GM19455 (cell line): ENCODE data around the gene RAB35.

Experiments
- ATAC-seq: cut with Tn5 transposase; IDR thresholded peaks from one replicate; pipeline ENCODE4 v1.9.1; 2021; ENCODE audit not compliant: unreplicated experiment

Gene RAB35

GRCh38 chr12:120090206-120090605 is 26.3 kb downstream of the RAB35 start:
- no peak for ATAC-seq

DNA sequence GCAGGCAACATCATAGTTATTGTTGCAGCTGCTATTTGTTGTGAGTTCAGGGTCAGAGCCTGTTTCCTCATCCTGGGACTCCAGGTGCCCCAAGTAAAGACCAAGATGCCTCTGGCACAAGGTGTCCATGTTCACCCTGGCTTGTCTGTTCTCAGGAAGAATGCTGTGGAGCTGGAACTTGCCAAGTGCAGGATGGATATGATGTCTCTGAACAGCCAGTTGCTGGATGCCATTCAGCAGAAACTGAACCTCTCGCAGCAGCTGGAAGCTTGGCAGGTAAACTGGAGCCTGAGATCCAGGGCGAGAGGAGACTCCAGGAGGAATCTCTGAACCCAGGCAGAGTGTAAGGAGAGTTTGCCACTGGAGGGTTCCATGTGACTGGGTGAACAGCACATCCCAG is 26.8 kb downstream of the RAB35 start:
- ATAC-seq, result no peak

DNA sequence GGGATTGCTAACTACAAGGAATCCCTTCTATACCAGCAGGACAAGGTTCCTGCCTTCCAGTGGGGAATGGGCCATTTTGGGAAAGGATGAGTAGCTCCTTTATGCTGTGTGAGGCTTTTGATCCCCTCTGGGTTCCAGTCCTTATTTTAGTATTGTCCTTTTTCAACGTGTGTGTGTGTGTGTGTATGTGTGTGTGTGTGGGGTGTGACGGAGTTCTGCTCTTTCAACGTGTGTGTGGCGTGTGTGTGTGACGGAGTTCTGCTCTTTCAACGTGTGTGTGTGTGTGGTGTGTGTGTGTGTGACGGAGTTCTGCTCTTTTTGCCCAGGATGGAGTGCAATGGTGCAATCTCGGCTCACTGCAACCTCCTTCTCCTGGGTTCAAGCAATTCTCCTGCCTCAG is 27.4 kb downstream of the RAB35 start:
- no peak for ATAC-seq

DNA sequence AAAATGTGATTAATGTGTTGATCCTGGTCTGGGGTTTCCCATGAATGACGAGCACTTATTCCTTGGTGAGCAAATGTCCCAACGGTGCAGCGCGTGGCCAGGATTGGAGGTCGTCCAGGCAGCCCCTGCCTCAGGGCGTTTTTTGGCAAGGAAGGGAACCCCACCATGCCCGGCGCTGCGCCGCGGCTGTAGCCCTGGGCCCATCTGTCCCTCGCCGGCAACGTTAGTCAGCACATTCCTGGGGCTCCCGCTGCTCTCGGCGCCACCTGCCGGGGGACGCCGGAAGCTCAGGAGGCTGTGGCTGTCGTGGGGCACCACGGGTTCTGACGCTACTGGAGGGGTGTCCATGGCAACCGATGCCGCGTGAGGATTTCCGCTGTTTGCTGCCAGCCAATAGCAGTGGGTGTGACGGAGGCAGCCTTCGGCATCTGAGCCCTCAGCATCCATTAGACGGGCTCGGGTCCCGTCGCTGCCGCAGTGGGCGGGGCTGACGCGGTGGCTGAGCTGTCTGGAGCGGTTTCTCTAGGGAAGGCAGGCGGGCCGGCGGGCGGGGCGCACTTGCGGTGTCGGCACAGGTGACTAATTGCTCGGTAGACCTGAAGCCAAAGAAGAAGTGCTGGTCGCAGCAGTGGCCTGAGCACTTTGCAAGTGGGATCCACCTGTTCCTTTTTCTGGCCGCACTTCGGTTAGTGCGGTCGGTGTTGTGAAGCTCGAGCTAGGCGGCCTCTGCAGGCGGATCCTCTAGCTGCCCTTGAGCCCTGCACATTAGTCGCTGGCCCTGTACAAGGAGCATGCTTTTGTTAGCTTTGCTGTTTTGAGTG is 29.5 kb downstream of the RAB35 start:
- peak; percentile 97 for ATAC-seq

- ATAC-seq, result no peak
Measured at GRCh38 chr12:120085920-120086645, 30.5 kb downstream of the RAB35 start.

DNA sequence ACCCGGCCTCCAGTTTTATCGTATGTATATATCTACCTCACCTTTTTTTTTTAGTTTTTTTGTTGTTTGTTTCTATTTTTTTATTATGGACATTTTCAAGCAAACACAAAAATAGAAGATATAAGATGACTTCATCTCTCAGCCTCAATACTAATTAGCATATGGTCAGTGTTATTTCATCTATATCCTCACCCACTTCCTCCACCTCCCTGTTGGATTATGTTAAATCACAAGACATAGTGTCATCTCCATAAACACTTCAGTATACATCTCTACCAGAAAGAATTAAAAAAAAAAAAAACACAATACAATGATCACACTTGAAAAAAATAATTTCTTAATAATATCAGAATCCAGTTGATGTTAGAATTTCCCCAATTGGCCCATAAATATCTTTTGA is 34.9 kb downstream of the RAB35 start:
- ATAC-seq, result no peak

- no peak for ATAC-seq
Measured at GRCh38 chr12:120079411-120080400, 36.8 kb downstream of the RAB35 start.

GRCh38 chr12:120078868-120079267 is 37.7 kb downstream of the RAB35 start:
- ATAC-seq, result no peak

GRCh38 chr12:120077260-120077659 is 39.3 kb downstream of the RAB35 start:
- no peak for ATAC-seq

GRCh38 chr12:120076651-120077050 is 39.9 kb downstream of the RAB35 start:
- no peak for ATAC-seq

- no peak for ATAC-seq
Measured at GRCh38 chr12:120075034-120075616, 41.4 kb downstream of the RAB35 start.

DNA sequence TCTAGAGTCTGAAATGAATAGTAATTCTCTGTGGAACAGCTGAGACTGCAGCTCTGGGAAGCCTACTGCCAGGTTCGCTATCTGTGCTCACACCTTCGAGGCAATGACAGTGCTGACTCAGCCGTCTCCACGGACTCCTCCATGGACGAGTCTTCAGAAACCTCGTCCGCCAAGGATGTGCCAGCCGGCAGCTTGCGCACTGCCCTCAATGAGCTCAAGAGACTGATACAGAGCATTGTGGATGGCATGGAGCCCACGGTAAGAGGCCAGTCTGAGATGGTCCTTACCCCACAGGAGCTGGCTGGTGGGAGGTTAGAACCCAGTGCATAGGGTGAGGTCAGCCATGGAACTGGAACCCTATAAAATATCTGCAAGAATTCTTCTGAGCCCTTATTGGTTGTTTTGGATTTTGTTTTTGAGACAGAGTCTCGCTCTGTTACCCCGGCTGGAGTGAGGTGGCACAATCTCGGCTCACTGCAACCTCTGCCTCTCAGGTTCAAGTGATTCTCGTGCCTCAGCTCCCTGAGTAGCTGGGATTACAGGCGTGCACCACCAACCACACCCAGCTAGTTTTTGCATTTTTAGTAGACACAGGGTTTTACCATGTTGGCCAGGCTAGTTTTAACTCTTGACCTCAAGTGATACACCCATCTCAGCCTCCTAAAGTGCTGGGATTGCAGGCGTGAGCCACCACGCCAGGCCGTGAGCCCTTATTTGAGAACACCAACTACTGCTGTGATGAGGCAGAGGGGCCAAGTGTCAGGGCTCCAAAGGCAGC is 43.9 kb downstream of the RAB35 start:
- no peak for ATAC-seq

- ATAC-seq, result no peak
Measured at GRCh38 chr12:120071493-120072020, 45.0 kb downstream of the RAB35 start.

- no peak for ATAC-seq
Measured at GRCh38 chr12:120069278-120069677, 47.3 kb downstream of the RAB35 start.

GRCh38 chr12:120067901-120068300 is 48.7 kb downstream of the RAB35 start:
- ATAC-seq, result no peak

DNA sequence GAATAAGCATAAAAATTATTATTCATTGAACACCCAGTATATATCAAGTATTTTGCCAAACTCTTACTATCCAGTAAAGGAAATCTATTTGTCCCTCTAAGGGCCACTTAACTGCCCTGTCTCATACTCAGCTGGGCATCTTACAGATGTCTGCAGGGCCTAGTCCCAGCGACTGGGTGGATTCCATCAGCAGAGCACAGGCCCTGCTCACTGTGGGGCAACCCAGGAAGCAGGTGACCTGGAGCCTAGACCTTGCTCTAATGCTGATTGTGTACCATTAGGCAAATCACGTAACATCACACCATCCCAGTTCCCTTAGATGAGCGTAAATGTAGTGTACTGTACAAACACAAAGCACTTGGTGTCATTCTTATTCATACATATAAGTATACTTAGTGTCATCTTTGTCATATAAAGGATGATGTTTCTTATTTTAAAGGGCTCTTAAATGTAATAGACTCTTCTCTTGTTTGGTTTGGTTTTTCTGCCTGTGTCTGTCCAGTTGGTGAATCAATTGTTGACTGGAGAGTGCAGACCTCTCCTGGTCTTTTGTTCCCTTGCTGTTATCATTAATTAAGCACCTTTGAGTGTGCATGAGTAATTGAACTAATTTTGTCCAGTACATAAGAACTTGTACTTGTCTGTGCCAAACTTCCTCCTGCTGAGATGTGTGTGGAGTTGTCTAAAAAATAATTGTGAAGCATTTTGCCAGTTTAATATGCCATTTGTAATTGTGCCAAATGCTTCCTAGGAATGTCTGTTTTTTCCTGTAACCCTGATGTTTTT is 49.3 kb downstream of the RAB35 start:
- ATAC-seq, result no peak

DNA sequence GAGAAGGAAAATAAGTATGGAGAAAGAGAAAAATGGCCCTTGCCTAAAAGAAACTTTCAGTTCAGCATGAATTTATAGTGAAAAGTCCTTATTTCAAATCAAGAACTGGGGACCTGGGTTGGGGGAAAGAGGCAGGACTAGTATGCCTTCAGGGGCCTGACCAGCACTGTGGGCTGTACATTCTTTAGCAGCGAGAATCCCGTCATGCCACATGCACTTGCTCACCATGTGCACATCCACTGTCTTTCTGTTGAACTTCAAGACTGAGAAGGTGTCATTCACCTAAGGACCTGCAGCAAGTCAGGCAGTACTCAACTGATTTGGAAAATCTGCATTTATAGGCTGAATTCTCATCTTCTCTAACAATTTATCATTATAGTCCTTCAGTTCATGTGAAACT is 50.2 kb downstream of the RAB35 start:
- ATAC-seq, result no peak

- ATAC-seq, result no peak
Measured at GRCh38 chr12:120065472-120065871, 51.1 kb downstream of the RAB35 start.
